Spleen (tissue), 7 donors: ENCODE data around the gene SSPN.

ENCODE experiments used
- POLR2A ChIP-seq, 3 donors: fragments of 450-650 bp; IDR thresholded peaks; one replicate each; pipeline ENCODE4 v1.5.1; 2017; ENCODE audit warnings: antibody characterized with exemption in 3 of 3, mild to moderate bottlenecking in 1 of 3
- TF ChIP-seq, protein P1 (sequence below), 11 experiments: fragments of 200-600 bp in 7 of 11; fragments of 450-650 bp in 4 of 11; sonication (generic) in 4 of 11; IDR thresholded peaks in 8 of 11; conservative IDR thresholded peaks in 3 of 11; 1 replicate in 7 of 11; 2 replicates in 4 of 11; pipeline versions ENCODE4 v1.4.0 to v1.8.0; 2016 to 2021; ENCODE audit warnings: antibody characterized with exemption in 11 of 11, inconsistent platforms in 4 of 11, mild to moderate bottlenecking in 1 of 11
- donor health status: DM: no; HTN: no; CAD: no; lungs with moderate emphysema.
- donor health status: DM: no; HTN: no; CAD: no.
- donor health status: DM: no; HTN: no; CAD: no.

DNA sequence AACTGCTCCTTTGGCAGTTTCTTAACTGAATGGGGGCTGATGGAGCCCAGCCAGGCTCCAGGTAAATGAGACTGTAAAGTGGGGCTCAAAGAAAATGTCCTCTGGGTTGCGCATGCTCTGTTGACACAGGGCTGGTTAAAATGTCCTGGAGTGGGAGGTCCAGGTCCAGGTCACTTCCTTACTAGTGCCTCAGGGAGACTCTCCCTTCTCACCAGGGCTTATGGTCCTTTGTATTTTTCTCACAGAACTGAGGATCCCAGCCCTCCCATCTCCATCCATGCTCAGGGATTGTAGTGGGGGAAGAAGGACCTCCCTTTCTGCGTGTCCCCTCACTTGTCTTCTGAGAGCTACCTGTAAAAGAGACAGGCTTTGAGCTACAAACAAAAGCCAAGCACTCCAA, 77.5 kb downstream of the SSPN start:
- TF ChIP-seq POLR2A (IDR thresholded peaks at IDR 0.05), result no peak
- TF ChIP-seq, protein P1, sequence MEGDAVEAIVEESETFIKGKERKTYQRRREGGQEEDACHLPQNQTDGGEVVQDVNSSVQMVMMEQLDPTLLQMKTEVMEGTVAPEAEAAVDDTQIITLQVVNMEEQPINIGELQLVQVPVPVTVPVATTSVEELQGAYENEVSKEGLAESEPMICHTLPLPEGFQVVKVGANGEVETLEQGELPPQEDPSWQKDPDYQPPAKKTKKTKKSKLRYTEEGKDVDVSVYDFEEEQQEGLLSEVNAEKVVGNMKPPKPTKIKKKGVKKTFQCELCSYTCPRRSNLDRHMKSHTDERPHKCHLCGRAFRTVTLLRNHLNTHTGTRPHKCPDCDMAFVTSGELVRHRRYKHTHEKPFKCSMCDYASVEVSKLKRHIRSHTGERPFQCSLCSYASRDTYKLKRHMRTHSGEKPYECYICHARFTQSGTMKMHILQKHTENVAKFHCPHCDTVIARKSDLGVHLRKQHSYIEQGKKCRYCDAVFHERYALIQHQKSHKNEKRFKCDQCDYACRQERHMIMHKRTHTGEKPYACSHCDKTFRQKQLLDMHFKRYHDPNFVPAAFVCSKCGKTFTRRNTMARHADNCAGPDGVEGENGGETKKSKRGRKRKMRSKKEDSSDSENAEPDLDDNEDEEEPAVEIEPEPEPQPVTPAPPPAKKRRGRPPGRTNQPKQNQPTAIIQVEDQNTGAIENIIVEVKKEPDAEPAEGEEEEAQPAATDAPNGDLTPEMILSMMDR (IDR thresholded peaks at IDR 0.05 in 8 of 11, conservative IDR thresholded peaks at IDR 0.05 in 3 of 11), result no peak
